ENCODE measurements around the gene BCAS3.

GRCh38 chr17:60910415-60910814 lies 232.8 kb downstream of the BCAS3 start:
- no peak for TF ChIP-seq SP1 (IDR thresholded peaks at IDR 0.05)
- TF ChIP-seq ELF4 (IDR thresholded peaks at IDR 0.05), result no peak
- no peak for TF ChIP-seq LEF1 (IDR thresholded peaks at IDR 0.05; ENCODE audit: borderline replicate concordance)
- no peak for TF ChIP-seq FOXK2 (IDR thresholded peaks at IDR 0.05)
- TF ChIP-seq FOXA1 (IDR thresholded peaks at IDR 0.05), result no peak
- no peak for TF ChIP-seq TARDBP (IDR thresholded peaks at IDR 0.05)
- no peak for TF ChIP-seq SUZ12 (IDR thresholded peaks at IDR 0.05)
- TF ChIP-seq NFRKB (IDR thresholded peaks at IDR 0.05), result no peak
